Measurements from ENCODE around the gene CD59.

The CD59 gene

DNA sequence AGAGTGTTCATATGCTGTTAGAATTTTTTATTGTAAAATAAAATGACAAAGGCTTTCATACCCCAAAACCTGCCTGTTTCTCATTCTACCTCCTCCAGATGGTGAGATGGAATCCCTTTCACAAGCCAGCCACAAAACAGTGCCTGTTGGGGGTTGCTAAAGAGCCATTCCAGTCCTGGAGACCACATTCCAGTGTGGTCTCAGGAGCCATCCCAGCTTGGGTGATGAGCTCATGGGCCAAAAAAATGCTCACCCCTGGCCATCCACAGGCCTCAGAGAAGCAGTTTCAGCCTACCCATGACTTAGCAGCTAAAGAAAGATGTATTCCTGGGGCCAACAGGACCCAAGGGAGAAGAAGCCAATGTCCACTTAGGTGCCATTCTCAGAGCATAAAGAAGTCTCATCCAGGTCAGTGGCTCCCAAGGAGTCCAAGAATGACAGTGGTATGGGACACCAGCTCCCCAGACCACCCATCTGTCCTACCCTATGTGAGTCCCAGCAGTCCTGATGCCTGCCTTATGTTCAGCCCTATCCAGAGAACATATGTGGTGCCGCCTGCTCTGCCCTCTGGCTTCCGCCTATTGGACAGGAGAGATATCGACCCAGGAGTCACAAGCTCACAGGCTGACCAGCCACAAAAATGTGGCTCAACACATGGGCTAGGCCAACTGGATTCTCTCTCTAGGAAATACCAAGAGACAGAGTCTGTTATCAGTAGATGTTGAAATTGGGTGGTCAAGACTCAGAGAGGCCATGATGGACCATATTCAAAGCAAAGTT lies 62.0 kb downstream of the CD59 start:
- Histone ChIP-seq H3K27ac (replicated peaks) (no peak overlapping the region), H3K4me3 (replicated peaks; ENCODE audit: insufficient read depth, low read length) (no peak overlapping the region)
- no peak for DNase-seq (ENCODE audit: low read depth in 1 of 2, low spot score in 1 of 2)

DNA sequence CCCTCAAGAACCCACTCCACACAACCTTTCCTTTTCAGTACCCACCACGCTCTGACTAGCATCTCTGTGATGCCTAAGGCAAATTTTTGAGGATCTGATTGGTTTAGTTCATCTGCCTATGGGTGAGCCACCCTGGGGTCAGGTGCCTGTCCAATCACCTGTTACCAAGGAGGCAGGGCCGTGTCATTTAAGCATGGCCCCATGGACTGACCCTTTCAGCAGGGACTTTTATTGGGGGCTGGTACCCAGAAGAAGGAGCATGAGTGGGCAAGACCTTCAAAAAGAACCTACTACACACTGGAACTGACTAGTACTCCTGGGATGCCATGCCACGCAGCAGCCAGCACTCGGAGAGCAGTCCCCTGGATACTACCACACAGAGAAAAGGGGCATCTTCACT lies 64.0 kb downstream of the CD59 start:
- Histone ChIP-seq H3K27ac (replicated peaks) (no peak overlapping the region), H3K27me3 (ENCODE audit: insufficient read depth, poor library complexity, severe bottlenecking) (no peaks in the 10 kb centered on the region), H3K4me3 (replicated peaks; ENCODE audit: insufficient read depth, low read length) (no peak overlapping the region)
- TF ChIP-seq, protein P1, sequence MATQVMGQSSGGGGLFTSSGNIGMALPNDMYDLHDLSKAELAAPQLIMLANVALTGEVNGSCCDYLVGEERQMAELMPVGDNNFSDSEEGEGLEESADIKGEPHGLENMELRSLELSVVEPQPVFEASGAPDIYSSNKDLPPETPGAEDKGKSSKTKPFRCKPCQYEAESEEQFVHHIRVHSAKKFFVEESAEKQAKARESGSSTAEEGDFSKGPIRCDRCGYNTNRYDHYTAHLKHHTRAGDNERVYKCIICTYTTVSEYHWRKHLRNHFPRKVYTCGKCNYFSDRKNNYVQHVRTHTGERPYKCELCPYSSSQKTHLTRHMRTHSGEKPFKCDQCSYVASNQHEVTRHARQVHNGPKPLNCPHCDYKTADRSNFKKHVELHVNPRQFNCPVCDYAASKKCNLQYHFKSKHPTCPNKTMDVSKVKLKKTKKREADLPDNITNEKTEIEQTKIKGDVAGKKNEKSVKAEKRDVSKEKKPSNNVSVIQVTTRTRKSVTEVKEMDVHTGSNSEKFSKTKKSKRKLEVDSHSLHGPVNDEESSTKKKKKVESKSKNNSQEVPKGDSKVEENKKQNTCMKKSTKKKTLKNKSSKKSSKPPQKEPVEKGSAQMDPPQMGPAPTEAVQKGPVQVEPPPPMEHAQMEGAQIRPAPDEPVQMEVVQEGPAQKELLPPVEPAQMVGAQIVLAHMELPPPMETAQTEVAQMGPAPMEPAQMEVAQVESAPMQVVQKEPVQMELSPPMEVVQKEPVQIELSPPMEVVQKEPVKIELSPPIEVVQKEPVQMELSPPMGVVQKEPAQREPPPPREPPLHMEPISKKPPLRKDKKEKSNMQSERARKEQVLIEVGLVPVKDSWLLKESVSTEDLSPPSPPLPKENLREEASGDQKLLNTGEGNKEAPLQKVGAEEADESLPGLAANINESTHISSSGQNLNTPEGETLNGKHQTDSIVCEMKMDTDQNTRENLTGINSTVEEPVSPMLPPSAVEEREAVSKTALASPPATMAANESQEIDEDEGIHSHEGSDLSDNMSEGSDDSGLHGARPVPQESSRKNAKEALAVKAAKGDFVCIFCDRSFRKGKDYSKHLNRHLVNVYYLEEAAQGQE (IDR thresholded peaks at IDR 0.05; ENCODE audit: insufficient replicate concordance, low read depth): no peak
- TF ChIP-seq, protein P2, sequence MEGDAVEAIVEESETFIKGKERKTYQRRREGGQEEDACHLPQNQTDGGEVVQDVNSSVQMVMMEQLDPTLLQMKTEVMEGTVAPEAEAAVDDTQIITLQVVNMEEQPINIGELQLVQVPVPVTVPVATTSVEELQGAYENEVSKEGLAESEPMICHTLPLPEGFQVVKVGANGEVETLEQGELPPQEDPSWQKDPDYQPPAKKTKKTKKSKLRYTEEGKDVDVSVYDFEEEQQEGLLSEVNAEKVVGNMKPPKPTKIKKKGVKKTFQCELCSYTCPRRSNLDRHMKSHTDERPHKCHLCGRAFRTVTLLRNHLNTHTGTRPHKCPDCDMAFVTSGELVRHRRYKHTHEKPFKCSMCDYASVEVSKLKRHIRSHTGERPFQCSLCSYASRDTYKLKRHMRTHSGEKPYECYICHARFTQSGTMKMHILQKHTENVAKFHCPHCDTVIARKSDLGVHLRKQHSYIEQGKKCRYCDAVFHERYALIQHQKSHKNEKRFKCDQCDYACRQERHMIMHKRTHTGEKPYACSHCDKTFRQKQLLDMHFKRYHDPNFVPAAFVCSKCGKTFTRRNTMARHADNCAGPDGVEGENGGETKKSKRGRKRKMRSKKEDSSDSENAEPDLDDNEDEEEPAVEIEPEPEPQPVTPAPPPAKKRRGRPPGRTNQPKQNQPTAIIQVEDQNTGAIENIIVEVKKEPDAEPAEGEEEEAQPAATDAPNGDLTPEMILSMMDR (IDR thresholded peaks at IDR 0.05; ENCODE audit: insufficient read depth, low read length): no peak
- no peak for TF ChIP-seq POLR2AphosphoS5 (IDR thresholded peaks at IDR 0.05; ENCODE audit: low read depth)
- no peak for TF ChIP-seq GABPA (IDR thresholded peaks at IDR 0.05; ENCODE audit: low read depth)
- no peak for TF ChIP-seq SPI1 (IDR thresholded peaks at IDR 0.05; ENCODE audit: borderline replicate concordance, low read depth)
- no peak for DNase-seq (ENCODE audit: low read depth in 1 of 2, low spot score in 1 of 2)

More for the DNA sequence above, 62.0 kb downstream of the CD59 start:
- no peaks in the 10 kb centered on the region for H3K27me3 ChIP-seq (ENCODE audit: insufficient read depth, poor library complexity, severe bottlenecking)
- TF ChIP-seq SPI1 (IDR thresholded peaks at IDR 0.05; ENCODE audit: borderline replicate concordance, low read depth) (no peak), POLR2AphosphoS5 (IDR thresholded peaks at IDR 0.05; ENCODE audit: low read depth) (no peak), GABPA (IDR thresholded peaks at IDR 0.05; ENCODE audit: low read depth) (no peak)
- TF ChIP-seq, protein P2 (IDR thresholded peaks at IDR 0.05; ENCODE audit: insufficient read depth, low read length): no peak
- TF ChIP-seq, protein P1 (IDR thresholded peaks at IDR 0.05; ENCODE audit: insufficient replicate concordance, low read depth): no peak

DNA sequence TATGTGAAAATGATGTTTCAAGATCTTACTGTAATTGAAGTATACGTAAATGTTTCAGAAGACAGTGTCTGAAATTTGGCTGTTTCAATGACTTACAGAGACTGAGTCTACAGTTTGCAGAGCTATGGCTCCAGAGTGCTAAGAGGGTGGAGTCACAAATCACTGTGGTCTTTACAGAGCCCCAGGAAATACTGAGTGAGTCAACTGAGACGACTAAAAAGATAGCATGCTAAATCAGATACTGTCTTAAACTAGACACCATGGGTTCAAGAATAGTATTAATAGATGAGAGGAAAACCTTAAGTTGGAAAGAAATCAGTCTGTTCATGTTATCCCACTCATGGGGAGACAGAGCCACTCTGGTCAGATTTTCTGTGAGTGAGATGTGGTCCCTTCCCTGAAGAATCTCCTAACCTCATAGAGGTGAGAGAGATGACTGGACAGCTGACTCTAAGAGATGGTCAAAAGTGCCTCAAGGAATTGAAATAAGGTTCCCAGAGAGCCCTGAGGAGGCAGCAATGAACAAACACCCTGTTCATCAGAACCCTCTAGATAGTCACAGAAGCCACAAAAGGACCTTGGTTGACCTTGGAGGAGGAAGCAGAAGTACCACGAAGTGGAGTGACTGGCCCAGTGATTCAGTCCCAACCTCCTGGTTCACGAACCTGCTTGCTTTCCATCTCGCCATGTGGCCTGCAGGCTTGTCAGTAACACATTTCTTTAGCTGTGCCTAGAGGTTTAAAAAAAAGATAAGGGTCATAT lies 65.8 kb downstream of the CD59 start:
- TF ChIP-seq GABPA (IDR thresholded peaks at IDR 0.05; ENCODE audit: low read depth) (no peak), SPI1 (IDR thresholded peaks at IDR 0.05; ENCODE audit: borderline replicate concordance, low read depth) (no peak), POLR2AphosphoS5 (IDR thresholded peaks at IDR 0.05; ENCODE audit: low read depth) (no peak)
- TF ChIP-seq, protein P2 (IDR thresholded peaks at IDR 0.05; ENCODE audit: insufficient read depth, low read length): no peak
- TF ChIP-seq, protein P1 (IDR thresholded peaks at IDR 0.05; ENCODE audit: insufficient replicate concordance, low read depth): no peak
- no peak for DNase-seq (ENCODE audit: low read depth in 1 of 2, low spot score in 1 of 2)
- Histone ChIP-seq H3K4me3 (replicated peaks; ENCODE audit: insufficient read depth, low read length) (no peak overlapping the region), H3K27ac (replicated peaks) (no peak overlapping the region), H3K27me3 (ENCODE audit: insufficient read depth, poor library complexity, severe bottlenecking) (no peaks in the 10 kb centered on the region)
